Measurements from ENCODE around the gene COMT. TPM values are rescaled to one million over a fixed set of nuclear protein-coding genes. Genes with fewer than 3 reads are reported as not detected.

COMT gene
- polyA plus RNA-seq, 1 experiment = 79.4 TPM

DNA sequence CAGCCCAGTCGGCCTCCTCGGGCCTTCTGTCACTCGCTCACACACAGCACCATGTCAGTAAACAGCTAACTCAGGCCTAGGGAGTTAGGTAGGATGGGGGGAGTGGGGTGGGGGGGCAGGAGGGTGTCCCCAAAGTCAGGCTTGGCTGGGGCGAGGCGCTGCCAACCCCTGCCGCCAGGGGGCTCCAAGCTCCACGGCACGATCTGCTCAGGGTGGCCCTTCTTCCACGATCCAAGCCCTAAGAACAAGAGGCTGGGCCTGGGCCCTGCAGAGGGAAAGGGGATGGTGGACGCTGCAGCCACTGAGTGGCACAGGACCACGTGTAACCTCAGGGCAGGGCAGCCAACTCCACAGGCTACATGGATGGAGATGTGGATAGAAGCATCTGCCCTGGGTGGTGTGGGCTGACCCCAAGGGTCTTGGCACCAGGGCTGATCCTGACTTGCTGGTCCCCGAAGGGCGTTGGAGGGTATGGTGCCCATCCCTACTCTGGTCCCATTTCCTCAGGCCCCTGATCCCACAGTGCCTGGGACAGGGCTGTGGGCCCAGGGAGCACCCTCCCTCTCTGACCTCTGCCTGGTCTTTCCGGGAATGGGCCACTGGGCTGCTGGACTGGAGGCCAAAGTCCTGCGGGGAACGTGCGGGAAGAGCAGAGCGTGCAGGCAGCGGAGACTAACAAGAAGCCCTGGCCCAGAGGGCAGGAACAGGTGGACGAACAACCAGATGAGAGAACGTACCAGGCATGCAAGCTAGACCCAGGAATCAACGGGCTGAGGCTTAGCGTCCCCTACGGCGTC, 29.1 kb downstream of the COMT start:
- TF ChIP-seq, protein P1, sequence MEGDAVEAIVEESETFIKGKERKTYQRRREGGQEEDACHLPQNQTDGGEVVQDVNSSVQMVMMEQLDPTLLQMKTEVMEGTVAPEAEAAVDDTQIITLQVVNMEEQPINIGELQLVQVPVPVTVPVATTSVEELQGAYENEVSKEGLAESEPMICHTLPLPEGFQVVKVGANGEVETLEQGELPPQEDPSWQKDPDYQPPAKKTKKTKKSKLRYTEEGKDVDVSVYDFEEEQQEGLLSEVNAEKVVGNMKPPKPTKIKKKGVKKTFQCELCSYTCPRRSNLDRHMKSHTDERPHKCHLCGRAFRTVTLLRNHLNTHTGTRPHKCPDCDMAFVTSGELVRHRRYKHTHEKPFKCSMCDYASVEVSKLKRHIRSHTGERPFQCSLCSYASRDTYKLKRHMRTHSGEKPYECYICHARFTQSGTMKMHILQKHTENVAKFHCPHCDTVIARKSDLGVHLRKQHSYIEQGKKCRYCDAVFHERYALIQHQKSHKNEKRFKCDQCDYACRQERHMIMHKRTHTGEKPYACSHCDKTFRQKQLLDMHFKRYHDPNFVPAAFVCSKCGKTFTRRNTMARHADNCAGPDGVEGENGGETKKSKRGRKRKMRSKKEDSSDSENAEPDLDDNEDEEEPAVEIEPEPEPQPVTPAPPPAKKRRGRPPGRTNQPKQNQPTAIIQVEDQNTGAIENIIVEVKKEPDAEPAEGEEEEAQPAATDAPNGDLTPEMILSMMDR (IDR thresholded peaks at IDR 0.05; ENCODE audit: low read depth, low read length) = peak; percentile 90
- Histone ChIP-seq H3K27me3 (ENCODE audit: control insufficient read depth, insufficient read depth, low read length) (no peaks in the 10 kb centered on the region), H3K4me3 (ENCODE audit: low read depth, low read length) (no peak overlapping the region), H3K9me3 (ENCODE audit: control insufficient read depth, insufficient read depth, low read length) (no peaks in the 10 kb centered on the region; the same call in 1 of the 2 replicates), H3K27ac (ENCODE audit: low read depth, low read length) (no peak overlapping the region)
- ChIA-PET CTCF (interaction anchor here (0.7 to 4.4 kb wide), 10 partner anchors 13 to 241 kb away, joined by 3 to 68 read pairs (median 6); partner anchors contain the start of gene TANGO2), POLR2A (interaction anchor here (0.5 to 1.8 kb wide), 3 partner anchors 12 to 130 kb away, joined by 4 to 10 read pairs (median 5); no protein-coding TSS in a partner anchor)
- DNase-seq (ENCODE audit: low read depth, low spot score) = no peak

DNA sequence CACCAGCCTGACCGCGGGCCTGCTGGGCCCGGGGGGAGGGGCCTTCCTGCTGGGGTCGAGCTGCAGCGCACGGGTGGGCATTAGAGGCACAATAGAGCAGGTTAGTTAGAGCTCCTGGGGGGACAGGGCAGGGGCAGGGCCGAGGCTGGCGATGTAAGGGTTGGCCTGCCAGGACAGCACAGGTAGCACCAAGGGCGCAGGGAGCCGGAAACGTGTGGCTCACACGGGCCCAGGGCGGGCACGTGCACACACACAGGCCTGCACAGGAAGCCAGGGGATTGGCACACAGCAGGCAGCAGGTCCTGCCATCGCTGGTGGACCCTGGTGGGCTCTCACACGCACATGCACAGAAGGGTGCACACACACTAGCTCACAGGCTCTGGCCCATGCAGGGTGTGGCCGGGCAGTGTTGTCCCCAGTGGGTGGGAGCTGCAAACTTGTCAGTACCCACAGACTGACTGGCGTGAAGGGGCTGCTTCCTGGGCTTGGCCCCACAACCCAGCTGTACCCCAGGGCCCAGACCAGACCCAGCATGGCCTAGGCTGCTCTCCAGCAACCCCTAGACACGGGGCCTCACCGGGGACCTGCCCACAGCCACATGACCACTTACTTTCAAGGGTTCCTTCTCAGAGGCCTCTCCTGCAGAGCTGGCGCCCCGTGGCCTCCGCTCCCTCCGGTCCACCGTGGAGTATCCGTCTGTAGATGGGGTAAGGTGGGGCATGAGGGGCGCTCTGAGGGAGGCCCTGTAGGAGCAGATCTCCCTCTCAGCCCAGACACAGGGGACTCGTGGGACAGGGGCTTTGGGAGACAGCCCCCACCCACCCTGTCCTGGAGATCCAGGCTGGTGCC, 29.9 kb downstream of the COMT start:
- Histone ChIP-seq H3K27ac (ENCODE audit: low read depth, low read length) (no peak overlapping the region), H3K27me3 (ENCODE audit: control insufficient read depth, insufficient read depth, low read length) (no peaks in the 10 kb centered on the region), H3K4me3 (ENCODE audit: low read depth, low read length) (no peak overlapping the region), H3K9me3 (ENCODE audit: control insufficient read depth, insufficient read depth, low read length) (no peaks in the 10 kb centered on the region; the same call in 1 of the 2 replicates)
- DNase-seq (ENCODE audit: low read depth, low spot score) = no peak
- CTCF ChIA-PET = interaction anchor here (0.7 to 4.4 kb wide), 5 partner anchors 13 to 69 kb away, joined by 5 to 68 read pairs (median 7); partner anchors contain the start of gene TANGO2
- TF ChIP-seq, protein P1 (IDR thresholded peaks at IDR 0.05; ENCODE audit: low read depth, low read length) = no peak
- POLR2A ChIA-PET = interaction anchor here (0.5 to 1.8 kb wide), 2 partner anchors 42 to 131 kb away, joined by 5 to 10 read pairs; no protein-coding TSS in a partner anchor

DNA sequence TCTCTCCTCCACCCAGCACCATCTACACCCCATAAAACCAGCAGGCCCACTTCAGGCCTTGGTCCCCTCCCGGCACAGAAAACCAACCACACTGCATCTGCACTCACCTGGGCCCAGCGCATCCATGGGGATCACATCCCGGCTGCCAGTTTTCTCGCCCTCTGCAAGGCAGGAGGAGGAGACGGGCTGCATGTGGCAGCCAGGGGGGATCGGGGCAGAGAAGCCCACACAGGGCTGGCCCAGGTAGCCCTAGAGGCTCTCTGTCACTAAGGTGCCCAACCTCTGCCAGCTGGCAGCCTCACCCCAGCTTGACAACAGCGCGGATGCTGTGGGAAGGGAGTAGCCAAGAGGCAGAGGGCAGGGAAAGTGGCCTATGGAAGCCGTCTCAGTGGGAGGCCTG, 30.7 kb downstream of the COMT start:
- no peaks in the 10 kb centered on the region for H3K27me3 ChIP-seq (ENCODE audit: control insufficient read depth, insufficient read depth, low read length)
- H3K27ac ChIP-seq (ENCODE audit: low read depth, low read length) = no peak overlapping the region
- TF ChIP-seq, protein P1 (IDR thresholded peaks at IDR 0.05; ENCODE audit: low read depth, low read length) = no peak
- ChIA-PET CTCF (interaction anchor here (0.7 to 4.4 kb wide), 2 partner anchors 41 to 68 kb away, joined by 5 to 68 read pairs; no protein-coding TSS in a partner anchor), POLR2A (no interaction called here)
- no peak for DNase-seq (ENCODE audit: low read depth, low spot score)
- H3K4me3 ChIP-seq (ENCODE audit: low read depth, low read length) = no peak overlapping the region
- H3K9me3 ChIP-seq (ENCODE audit: control insufficient read depth, insufficient read depth, low read length) = no peaks in the 10 kb centered on the region; the same call in 1 of the 2 replicates

DNA sequence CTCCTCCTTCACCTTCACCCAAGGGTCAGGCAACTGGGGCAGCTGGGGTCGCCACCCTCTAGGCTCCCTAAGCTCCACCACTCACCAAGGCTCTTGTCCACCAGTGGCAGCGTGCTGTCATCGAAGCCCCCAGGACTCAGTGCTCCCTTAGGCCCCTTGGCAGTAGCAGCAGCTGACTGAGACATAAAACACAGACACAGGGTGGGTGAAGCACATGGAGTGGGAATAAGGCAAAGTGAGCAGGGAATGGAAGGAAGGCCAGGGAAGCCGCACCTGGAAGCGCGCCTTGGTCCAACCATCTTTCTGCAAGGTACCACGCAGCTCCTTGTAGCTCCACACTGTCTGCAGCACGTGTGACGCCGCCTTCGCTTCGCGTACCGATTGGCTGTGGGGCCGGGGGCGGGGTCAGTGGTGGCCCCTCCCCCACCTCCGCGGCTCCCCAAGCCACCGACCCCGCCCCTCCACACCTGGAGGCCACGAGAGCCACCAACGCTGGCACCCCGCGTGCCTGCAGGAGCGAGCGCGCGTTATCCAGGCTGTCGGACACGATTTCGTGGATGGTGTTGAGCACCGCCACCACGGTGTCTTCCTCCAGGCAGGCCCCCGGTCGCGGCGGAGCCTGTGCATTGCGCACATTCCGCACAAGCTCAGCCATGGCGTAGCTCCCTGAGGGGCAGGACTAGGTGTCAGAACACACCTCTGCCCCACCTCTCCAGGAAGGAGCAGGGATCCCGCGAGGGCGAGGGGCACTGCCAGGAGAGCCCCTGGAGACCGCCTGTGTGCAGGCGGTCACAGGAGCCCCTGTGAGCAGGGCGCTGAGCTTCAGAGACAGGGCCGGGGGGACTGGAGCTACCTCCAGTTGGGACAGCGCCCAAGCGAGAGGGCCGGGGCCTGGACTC, 31.3 kb downstream of the COMT start:
- TF ChIP-seq, protein P1 (IDR thresholded peaks at IDR 0.05; ENCODE audit: low read depth, low read length) = no peak
- H3K4me3 ChIP-seq (ENCODE audit: low read depth, low read length) = no peak overlapping the region
- no peak overlapping the region for H3K27ac ChIP-seq (ENCODE audit: low read depth, low read length)
- POLR2A ChIA-PET = interaction anchor here (1.2 kb wide), 1 partner anchor 14 kb away, joined by 3 read pairs; no protein-coding TSS in a partner anchor
- no peaks in the 10 kb centered on the region; the same call in 1 of the 2 replicates for H3K9me3 ChIP-seq (ENCODE audit: control insufficient read depth, insufficient read depth, low read length)
- no peaks in the 10 kb centered on the region for H3K27me3 ChIP-seq (ENCODE audit: control insufficient read depth, insufficient read depth, low read length)
- CTCF ChIA-PET = interaction anchor here (0.7 to 4.4 kb wide), 3 partner anchors 40 to 67 kb away, joined by 5 to 68 read pairs (median 8); no protein-coding TSS in a partner anchor
- DNase-seq (ENCODE audit: low read depth, low spot score) = no peak
